HG02610 (cell line): ENCODE results near the gene AKNAD1.
"Not testable (repeated sequence)": the region's sequence is repeated elsewhere in the genome, so short reads cannot be mapped to it uniquely, and the experiment has no call there.

Source experiments
- ATAC-seq: cut with Tn5 transposase; IDR thresholded peaks from one replicate; pipeline ENCODE4 v1.9.1; 2021; ENCODE audit warnings: mild to moderate bottlenecking, moderate library complexity; ENCODE audit not compliant: unreplicated experiment

Gene AKNAD1

DNA sequence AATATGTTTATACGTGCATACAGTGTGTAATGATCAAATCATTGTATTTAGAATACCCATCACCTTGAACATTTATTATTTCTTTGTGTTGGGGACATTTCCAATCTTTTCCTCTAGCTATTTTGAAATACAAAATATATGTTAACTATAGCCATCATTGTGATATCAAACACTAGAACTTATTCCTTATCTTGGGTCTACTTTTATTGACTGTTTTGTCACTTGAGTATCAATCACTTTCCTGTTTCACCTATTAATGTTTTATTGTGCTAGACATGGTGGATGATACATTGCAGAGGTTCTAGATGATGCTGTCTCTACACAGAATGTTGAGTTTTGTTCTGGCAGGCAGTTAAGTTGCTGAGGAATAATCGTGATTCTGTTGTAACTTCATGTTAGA, 64.5 kb downstream of the AKNAD1 start:
- no peak for ATAC-seq

DNA sequence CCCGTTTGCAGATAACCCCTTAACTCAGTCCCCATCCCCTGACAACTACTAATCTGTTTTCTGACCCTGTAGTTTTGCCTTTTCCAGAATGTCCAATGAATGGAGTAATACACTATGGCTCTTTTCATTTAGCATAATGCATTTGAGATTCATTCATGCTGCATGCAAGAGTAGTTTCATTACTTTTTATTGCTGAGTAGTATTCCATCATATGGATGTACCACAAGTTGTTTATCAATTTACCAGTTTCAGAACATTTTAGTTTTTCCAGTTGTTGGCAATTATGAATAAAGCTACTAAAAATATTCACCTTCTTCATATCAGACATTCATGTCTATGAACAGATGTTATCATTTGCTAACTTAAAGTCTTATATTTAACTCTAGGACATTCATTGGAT, 65.1 kb downstream of the AKNAD1 start:
- ATAC-seq: no peak

DNA sequence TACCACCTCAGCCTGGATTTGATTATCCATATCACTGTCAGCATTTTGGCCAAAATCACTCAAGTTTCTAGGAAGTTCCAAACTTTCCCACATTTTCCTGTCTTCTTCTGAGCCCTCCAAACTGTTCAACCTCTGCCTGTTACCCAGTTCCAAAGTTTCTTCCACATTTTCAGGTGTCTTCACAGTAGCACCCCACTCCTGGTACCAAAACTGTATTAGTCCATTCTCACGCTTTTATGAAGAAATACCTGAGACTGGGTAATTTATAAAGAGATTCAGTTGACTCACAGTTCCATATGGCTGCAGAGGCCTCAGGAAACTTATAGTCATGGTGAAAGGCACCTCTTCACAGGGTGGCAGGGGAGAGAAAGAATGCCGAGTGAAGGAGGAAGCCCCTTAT, 71.0 kb downstream of the AKNAD1 start:
- ATAC-seq: no peak

DNA sequence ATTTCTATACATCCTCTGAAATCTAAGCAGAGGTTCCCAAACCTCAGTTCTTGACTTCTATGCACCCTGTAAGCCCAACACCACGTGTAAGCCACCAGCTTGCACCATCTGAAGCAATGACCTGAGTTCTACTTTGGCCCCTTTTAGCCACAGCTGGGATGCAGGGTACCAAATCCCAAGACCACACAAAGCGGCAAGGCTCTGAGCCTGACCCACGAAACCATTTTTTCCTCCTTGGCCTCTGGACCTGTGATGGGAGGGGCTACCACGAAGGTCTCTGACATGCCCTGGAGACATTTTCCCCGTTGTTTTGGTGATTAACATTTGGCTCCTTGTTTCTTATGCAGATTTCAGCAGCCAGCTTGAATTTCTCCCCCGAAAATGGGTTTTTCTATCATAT, 71.6 kb downstream of the AKNAD1 start:
- no peak for ATAC-seq

DNA sequence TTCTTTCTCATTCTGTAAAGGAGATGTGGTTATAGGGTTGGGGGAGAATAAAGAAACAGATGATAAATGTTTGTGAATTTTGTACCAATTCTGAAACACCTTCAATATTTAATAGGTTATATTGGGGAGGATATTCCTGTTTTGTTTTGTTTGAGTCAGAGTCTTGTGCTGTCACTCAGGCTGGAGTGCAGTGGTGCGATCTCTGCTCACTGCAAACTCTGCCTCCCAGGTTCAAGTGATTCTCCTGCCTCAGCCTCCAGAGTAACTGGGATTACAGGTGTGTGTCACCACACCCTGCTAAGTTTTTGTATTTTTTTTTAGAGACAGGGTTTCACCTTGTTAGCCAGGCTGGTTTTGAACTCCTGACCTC, 75.3 kb downstream of the AKNAD1 start:
- ATAC-seq: not testable (repeated sequence)

DNA sequence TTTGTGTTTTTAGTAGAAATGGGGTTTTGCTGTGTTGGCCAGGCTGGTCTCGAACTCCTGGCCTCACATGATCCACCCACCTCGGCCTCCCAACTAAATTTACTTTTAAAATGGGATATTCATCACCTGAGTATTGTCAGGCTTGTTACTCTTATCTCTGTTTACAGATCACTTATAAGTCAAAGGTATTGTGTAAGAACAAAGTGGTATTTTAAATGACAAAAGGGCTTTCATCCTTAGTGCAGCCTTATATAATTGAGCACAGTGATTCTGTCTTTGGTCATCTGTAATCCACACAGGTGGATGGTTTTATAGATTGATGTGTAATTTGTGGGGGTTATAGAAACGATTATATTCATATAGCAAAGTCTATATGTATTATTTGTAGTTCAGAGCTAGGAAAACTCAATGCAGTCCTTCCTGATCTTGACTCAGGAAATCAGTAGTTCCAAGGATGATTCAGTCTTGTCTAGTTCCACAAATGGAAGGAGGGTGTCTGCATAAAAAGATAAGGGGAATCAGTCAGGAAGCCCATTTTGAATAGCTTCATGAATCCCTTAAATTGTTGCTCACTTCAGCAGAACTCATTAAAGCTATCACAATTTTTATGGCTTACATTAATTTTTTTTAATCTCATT, 75.8 kb downstream of the AKNAD1 start:
- ATAC-seq: no peak

DNA sequence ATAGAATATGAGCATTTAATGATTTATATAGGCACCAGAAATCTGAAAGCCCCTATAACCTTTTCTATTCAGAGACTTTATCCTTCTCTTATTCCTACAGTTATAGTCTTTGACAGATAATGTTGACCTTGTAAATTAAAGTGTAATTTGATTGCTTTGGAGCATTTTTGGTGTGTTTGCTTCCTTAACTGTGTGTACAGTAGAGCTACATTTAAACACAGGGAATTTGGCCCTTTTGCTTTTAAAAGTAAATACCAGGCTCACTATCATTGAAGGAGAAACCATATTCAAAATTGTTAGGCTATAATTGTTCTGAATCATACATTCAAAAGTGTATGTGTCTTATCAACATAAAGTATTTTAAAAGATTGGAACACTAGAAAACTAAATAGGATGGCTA, 77.4 kb downstream of the AKNAD1 start:
- no peak for ATAC-seq

DNA sequence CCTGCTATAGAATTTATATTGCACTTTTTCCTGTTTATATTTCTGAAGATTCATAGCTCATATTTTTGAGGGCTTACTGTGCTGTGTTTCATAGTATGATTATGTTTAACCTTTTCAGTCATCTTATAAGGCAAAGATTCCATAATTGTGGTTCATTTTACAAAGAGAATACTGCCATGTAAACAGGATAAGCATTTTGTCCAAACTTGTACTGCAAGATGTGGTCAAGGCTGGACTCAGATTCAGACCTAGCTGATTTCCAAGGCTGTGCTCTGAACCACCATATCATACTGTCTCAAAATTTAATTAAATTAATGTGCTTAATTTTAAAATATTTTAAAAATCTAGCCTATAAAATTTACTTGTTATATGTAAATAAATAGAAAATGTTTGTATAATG, 79.1 kb downstream of the AKNAD1 start:
- no peak for ATAC-seq

DNA sequence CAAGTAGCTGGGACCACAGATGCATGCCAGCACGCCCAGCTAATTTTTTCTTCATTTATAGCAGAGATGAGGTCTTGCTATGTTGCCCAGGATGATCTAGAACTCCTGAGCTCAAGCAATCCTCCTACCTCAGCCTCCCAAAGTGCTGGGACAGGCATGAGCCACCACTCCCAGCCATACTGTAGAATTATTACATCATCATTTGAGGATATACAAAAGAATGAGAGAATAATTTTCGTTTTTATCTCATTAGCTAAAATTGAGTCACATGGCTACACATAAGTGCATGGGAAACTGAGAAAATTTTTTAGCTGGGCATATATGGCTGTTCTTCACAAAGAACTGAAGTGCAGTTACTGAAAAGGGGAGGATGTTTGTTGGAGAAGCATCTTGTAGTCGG, 89.2 kb downstream of the AKNAD1 start:
- ATAC-seq: no peak

DNA sequence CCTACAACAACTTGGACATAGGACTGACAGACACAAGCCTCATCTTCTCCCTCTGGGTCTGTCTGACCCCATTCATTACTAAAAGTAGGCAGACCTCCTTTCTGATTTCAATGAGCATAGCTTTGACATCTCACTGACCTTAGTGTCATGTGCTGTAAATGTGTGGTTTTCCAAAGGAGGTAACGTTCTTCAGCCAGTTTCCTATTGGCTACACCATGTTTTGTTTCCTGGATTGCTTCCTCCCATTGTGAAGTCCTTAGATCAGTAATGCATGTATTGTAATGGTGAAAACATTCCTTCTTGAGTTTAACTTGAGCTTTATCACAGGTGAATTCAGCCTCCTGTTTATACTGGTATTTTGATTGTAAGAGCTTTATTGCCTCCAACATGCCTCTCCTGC, 89.8 kb downstream of the AKNAD1 start:
- ATAC-seq: no peak
